GM21423 (cell line): ENCODE measurements around the gene ZYG11B.
"Not testable (repeated sequence)": the region's sequence is repeated elsewhere in the genome, so short reads cannot be mapped to it uniquely, and the experiment has no call there.

Source experiments
- ATAC-seq: cut with Tn5 transposase; IDR thresholded peaks from one replicate; pipeline ENCODE4 v1.9.1; 2021; ENCODE audit warnings: mild to moderate bottlenecking, moderate library complexity; ENCODE audit not compliant: unreplicated experiment

Gene ZYG11B

GRCh38 chr1:52706941-52707926 is 19.0 kb upstream of the ZYG11B start:
- no peak for ATAC-seq

GRCh38 chr1:52707927-52708655 is 18.2 kb upstream of the ZYG11B start:
- ATAC-seq, result no peak

GRCh38 chr1:52709016-52709415 is 17.2 kb upstream of the ZYG11B start:
- ATAC-seq, result no peak

- no peak for ATAC-seq
Measured at GRCh38 chr1:52713590-52713989, 12.7 kb upstream of the ZYG11B start.

- ATAC-seq, result not testable (repeated sequence)
Measured at GRCh38 chr1:52715296-52715695, 11.0 kb upstream of the ZYG11B start.

GRCh38 chr1:52723260-52723659 is 3.0 kb upstream of the ZYG11B start:
- no peak for ATAC-seq

- ATAC-seq, result no peak
Measured at GRCh38 chr1:52725903-52726264, 369 bp upstream of the ZYG11B start.

GRCh38 chr1:52727114-52727586 is 897 bp downstream of the ZYG11B start:
- no peak for ATAC-seq

- ATAC-seq, result no peak
Measured at GRCh38 chr1:52727956-52728656, 1.9 kb downstream of the ZYG11B start.

GRCh38 chr1:52733368-52733767 is 7.1 kb downstream of the ZYG11B start:
- ATAC-seq, result no peak

GRCh38 chr1:52735371-52735770 is 9.1 kb downstream of the ZYG11B start:
- not testable (repeated sequence) for ATAC-seq

- ATAC-seq, result no peak
Measured at GRCh38 chr1:52738148-52738547, 11.9 kb downstream of the ZYG11B start.

GRCh38 chr1:52738893-52739292 is 12.6 kb downstream of the ZYG11B start:
- no peak for ATAC-seq

- no peak for ATAC-seq
Measured at GRCh38 chr1:52739699-52740467, 13.6 kb downstream of the ZYG11B start.

- no peak for ATAC-seq
Measured at GRCh38 chr1:52741259-52741658, 15.0 kb downstream of the ZYG11B start.

GRCh38 chr1:52746189-52746588 is 19.9 kb downstream of the ZYG11B start:
- ATAC-seq, result no peak

GRCh38 chr1:52747450-52747849 is 21.2 kb downstream of the ZYG11B start:
- no peak for ATAC-seq

- no peak for ATAC-seq
Measured at GRCh38 chr1:52748119-52748518, 21.9 kb downstream of the ZYG11B start.

- not testable (repeated sequence) for ATAC-seq
Measured at GRCh38 chr1:52749496-52749895, 23.2 kb downstream of the ZYG11B start.

GRCh38 chr1:52750139-52750538 is 23.9 kb downstream of the ZYG11B start:
- ATAC-seq, result not testable (repeated sequence)
